Osteoblast (primary cell): ENCODE data around the gene PALB2. TPM values are rescaled to one million over a fixed set of nuclear protein-coding genes. Genes with fewer than 3 reads are reported as not detected.

ENCODE experiments used
- DNase-seq: peaks from one replicate; pipeline ENCODE4 v3.0.0; 2011; ENCODE audit warnings: low spot score, mixed read lengths; ENCODE audit not compliant: insufficient read length; ENCODE audit errors: missing footprints
- H2AFZ ChIP-seq: 2 replicates; pipeline ENCODE4 v1.6.0; 2011; ENCODE audit warnings: mild to moderate bottlenecking, low read length
- H3K27ac ChIP-seq: 2 replicates; pipeline ENCODE4 v1.5.1; 2011; ENCODE audit warnings: mild to moderate bottlenecking, low read depth, low read length, moderate library complexity
- H3K27me3 ChIP-seq: 2 replicates; pipeline ENCODE4 v1.6.0; 2012; ENCODE audit warnings: mild to moderate bottlenecking, control low read depth, inconsistent platforms, low read length, moderate library complexity; ENCODE audit not compliant: insufficient read depth
- H3K36me3 ChIP-seq: 2 replicates; pipeline ENCODE4 v1.5.1; 2011; ENCODE audit warnings: mild to moderate bottlenecking, low read length, control low read depth, moderate library complexity; ENCODE audit not compliant: insufficient read depth
- H3K4me1 ChIP-seq: 2 replicates; pipeline ENCODE4 v1.5.1; 2011; ENCODE audit warnings: mild to moderate bottlenecking, low read length, control low read depth, moderate library complexity; ENCODE audit not compliant: insufficient read depth
- H3K4me2 ChIP-seq: 2 replicates; pipeline ENCODE4 v1.6.0; 2011; ENCODE audit warnings: mild to moderate bottlenecking, low read length; ENCODE audit not compliant: insufficient read depth
- H3K4me3 ChIP-seq: fragments of 200-600 bp; sonication (generic); 3 replicates; pipeline ENCODE4 v1.5.1; 2012; ENCODE audit warnings: mild to moderate bottlenecking, low read length, inconsistent platforms; ENCODE audit not compliant: insufficient read depth
- H3K79me2 ChIP-seq: 2 replicates; pipeline ENCODE4 v1.6.0; 2012; ENCODE audit warnings: mild to moderate bottlenecking, low read length, control low read depth, inconsistent platforms; ENCODE audit not compliant: insufficient read depth
- H3K9me3 ChIP-seq: 2 replicates; pipeline ENCODE4 v1.5.1; 2011; ENCODE audit warnings: low read depth, low read length, control low read depth
- H4K20me1 ChIP-seq: 2 replicates; pipeline ENCODE4 v1.6.0; 2012; ENCODE audit warnings: mild to moderate bottlenecking, low read length, control low read depth; ENCODE audit not compliant: insufficient read depth
- CTCF ChIP-seq: IDR thresholded peaks from 2 replicates; pipeline ENCODE4 v1.5.1; 2011; ENCODE audit warnings: mild to moderate bottlenecking, low read depth, low read length, moderate library complexity; ENCODE audit errors: extremely low read depth
- total RNA-seq: library from RNA; depleted of rRNA; stranded (reverse); fragments of >200 nt; gene quantifications from 2 replicates; pipeline ENCODE4 v1.2.3, GENCODE V29; 2012

PALB2 gene
- total RNA-seq, 1 donor: 14.8 TPM

- H3K27ac ChIP-seq: peak within 1 kb of the TSS; percentile 67
- peak; percentile 98 for DNase-seq
- H4K20me1 ChIP-seq: peaks cover 28% of the 10 kb centered on the region
- peak; percentile 93 for TF ChIP-seq CTCF
- H3K9me3 ChIP-seq: no peaks in the 10 kb centered on the region
- H3K27me3 ChIP-seq: no peaks in the 10 kb centered on the region
- peaks cover 27% of the 10 kb centered on the region for H3K36me3 ChIP-seq
- H2AFZ ChIP-seq: peak within 1 kb of the TSS; percentile 94
- peaks cover 8% of the 10 kb centered on the region for H3K4me1 ChIP-seq
- H3K79me2 ChIP-seq: peaks cover 48% of the 10 kb centered on the region
- peak within 1 kb of the TSS; percentile 89 for H3K4me3 ChIP-seq
- peak within 1 kb of the TSS; percentile 81 for H3K4me2 ChIP-seq
Measured at GRCh38 chr16:23595951-23596720, 45.0 kb downstream of the PALB2 start, which contains the start of gene NDUFAB1. Gene NDUFAB1 (minus strand): TSS chr16:23596316. CDS start chr16:23596290, 26 bp downstream.

DNA sequence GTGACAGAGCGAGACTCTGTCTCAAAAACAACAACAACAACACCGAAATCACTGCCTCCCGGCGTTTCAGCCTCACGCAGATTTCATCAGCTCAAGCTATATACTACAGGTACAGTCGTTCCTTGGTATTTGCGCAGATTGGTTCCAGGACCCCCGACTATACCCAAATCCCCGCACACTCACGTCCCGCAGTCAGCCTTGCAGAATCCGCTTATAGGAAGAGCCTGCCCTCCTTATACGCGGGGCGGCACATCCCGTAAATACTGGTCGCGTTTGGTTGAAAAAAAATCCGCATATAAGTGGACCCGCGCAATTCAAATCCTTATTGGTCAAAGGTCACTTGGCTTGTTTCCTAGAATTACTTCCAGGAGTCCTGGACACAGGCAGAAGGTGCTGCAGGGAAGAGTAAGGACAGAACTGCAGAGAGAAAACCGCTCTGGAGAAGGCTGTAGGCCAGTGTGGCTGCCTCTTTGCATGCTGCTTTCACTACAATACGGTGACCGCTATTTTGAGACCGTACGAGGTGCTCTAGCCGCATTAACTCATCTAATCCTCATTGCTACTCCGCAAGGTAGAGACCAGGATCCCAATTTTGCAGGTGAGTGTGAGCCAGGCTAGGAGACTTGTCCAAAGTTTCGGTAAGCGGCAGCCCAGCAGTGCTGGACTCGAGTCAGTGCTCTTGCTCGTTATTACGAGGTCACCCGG lies 45.7 kb downstream of the PALB2 start:
- peaks cover 31% of the 10 kb centered on the region for H4K20me1 ChIP-seq
- peaks cover 55% of the 10 kb centered on the region for H3K79me2 ChIP-seq
- peaks cover 8% of the 10 kb centered on the region for H3K4me1 ChIP-seq
- no peak for TF ChIP-seq CTCF
- H3K27ac ChIP-seq: peak overlapping the region; percentile 67
- H3K27me3 ChIP-seq: no peaks in the 10 kb centered on the region
- DNase-seq: peak; percentile 67
- H3K4me3 ChIP-seq: peak overlapping the region; percentile 89
- no peaks in the 10 kb centered on the region for H3K9me3 ChIP-seq
- H2AFZ ChIP-seq: peak overlapping the region; percentile 53
- H3K4me2 ChIP-seq: peak overlapping the region; percentile 81
- peaks cover 33% of the 10 kb centered on the region for H3K36me3 ChIP-seq

DNA sequence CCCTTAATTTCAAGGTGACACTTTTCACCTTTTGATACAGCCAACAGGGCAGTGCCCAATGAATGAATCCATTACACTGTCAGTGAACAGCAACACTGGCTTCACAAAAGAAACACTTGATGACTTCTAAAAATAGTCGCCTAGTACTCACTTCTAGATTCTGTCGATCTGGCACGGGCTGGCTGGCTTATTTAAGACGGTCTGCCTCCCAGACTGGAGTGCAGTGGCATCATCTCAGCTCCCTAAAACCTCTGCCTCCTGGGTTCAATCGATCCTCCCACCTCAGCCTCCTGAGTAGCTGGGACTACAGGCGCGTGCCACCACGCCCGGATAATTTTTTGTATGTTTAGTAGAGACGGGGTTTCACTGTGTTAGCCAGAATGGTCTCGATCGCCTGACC lies 46.9 kb downstream of the PALB2 start:
- no peak overlapping the region for H3K27ac ChIP-seq
- H3K4me1 ChIP-seq: peaks cover 8% of the 10 kb centered on the region
- H3K4me2 ChIP-seq: no peak overlapping the region
- peaks cover 42% of the 10 kb centered on the region for H3K36me3 ChIP-seq
- no peak overlapping the region for H3K4me3 ChIP-seq
- peaks cover 67% of the 10 kb centered on the region for H3K79me2 ChIP-seq
- no peaks in the 10 kb centered on the region for H3K9me3 ChIP-seq
- H3K27me3 ChIP-seq: no peaks in the 10 kb centered on the region
- no peak overlapping the region for H2AFZ ChIP-seq
- DNase-seq: peak; percentile 25
- peaks cover 35% of the 10 kb centered on the region for H4K20me1 ChIP-seq
- no peak for TF ChIP-seq CTCF

- peaks cover 55% of the 10 kb centered on the region for H3K36me3 ChIP-seq
- H3K79me2 ChIP-seq: peaks cover 88% of the 10 kb centered on the region
- H3K27ac ChIP-seq: no peak overlapping the region
- DNase-seq: no peak
- no peak for TF ChIP-seq CTCF
- no peak overlapping the region for H3K4me3 ChIP-seq
- no peaks in the 10 kb centered on the region for H3K9me3 ChIP-seq
- H2AFZ ChIP-seq: no peak overlapping the region
- H3K27me3 ChIP-seq: no peaks in the 10 kb centered on the region
- H3K4me2 ChIP-seq: no peak overlapping the region
- peaks cover 14% of the 10 kb centered on the region for H3K4me1 ChIP-seq
- H4K20me1 ChIP-seq: peaks cover 39% of the 10 kb centered on the region
Measured at GRCh38 chr16:23590181-23590580, 50.9 kb downstream of the PALB2 start.
